Measurements from ENCODE around the gene IFITM2. TPM values are rescaled to one million over a fixed set of nuclear protein-coding genes. Genes with fewer than 3 reads are reported as not detected.
A peak's percentile ranks its signal among the peaks of the same experiment; 100 is the strongest.
"Not testable (repeated sequence)": the region's sequence is repeated elsewhere in the genome, so short reads cannot be mapped to it uniquely, and the experiment has no call there.

IFITM2 gene
- total RNA-seq, 4 donors from 2014 or later: 25.6 to 84.1 (median 45.1) TPM

DNA sequence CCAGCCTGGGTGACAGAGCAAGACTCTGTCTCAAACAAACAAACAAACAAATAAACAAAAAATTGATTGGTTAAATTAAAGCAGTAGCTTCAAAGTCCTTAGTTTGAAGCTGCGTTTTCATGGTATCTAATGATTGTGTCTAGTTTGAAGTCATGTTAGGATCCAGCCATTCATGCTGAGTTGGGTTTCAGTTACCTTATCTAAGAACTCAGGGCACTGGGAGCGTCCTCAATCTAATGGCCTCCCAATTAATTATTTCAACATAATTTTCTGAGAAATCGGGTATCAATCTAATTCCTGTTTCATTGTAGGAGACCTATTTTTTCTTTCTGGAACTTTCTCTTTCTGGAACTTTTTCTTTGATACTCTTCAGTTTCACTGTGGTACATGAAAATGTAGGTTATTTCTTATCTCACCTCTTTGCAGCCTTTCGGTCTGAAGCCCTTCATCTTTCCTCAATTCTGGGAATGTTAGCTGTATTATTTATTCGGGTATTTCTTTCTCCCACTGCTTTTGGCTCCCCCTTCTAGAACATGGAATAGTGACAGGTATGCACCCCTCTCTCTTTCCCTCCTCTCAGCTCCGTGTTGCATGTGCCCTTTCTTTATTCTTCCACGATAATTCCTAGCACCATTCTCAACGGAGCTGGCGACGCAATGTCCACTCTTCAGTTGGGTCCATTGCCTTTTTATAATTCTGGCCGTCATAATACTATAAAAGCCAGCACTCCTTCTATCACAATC lies 37.4 kb downstream of the IFITM2 start:
- 94% methylated on average over 11 of the region's 11 CpGs for WGBS
- DNase-seq (ENCODE audit: low spot score in 2 of 2): no peak
- no peaks in the 10 kb centered on the region for H3K36me3 ChIP-seq
- no peak overlapping the region for H3K27ac ChIP-seq
- H3K4me3 ChIP-seq: no peak overlapping the region
- no peaks in the 10 kb centered on the region for H3K9me3 ChIP-seq
- no peaks in the 10 kb centered on the region for H3K27me3 ChIP-seq
- TF ChIP-seq POLR2A (IDR thresholded peaks at IDR 0.05) (no peak), CTCF (IDR thresholded peaks at IDR 0.05) (no peak), EP300 (IDR thresholded peaks at IDR 0.05) (no peak), POLR2AphosphoS5 (IDR thresholded peaks at IDR 0.05) (no peak)
- peaks cover 8% of the 10 kb centered on the region for H3K4me1 ChIP-seq

- DNase-seq (ENCODE audit: low spot score in 2 of 2): no peak
These were observed 38.9 kb downstream of the IFITM2 start for GRCh38 chr11:346529-346928.

DNA sequence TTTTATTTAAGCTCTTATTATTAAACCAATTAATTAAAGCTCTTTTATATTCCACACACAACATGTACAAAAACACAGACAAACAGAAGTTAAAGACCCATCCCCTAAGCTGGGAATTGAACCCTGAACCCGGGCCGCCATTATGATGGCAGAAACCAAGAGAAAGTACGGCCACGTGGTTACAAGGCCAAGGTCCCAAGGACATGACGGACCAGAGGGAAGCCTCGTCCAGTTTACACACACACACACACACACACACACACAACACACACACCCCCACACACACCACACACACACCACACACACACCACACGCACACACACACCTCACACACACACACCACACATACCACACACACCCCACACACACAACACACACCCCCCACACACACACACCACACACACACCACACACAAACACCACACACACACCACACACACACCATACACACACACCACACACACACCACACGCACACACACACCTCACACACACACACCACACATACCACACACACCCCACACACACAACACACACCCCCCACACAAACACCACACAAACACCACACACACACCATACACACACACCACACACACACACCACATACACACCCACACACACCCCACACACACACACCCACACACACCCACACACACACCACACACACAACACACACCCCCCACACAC lies 41.8 kb downstream of the IFITM2 start:
- H3K4me3 ChIP-seq, H3K27me3 ChIP-seq, H3K27ac ChIP-seq, H3K36me3 ChIP-seq, H3K9me3 ChIP-seq: not testable (repeated sequence)
- H3K4me1 ChIP-seq: peaks cover 36% of the 10 kb centered on the region
- 93% methylated on average over 8 of the region's 8 CpGs for WGBS
- peak in 1 of 2 donors; percentile 12 for DNase-seq (ENCODE audit: low spot score in 2 of 2)

More at GRCh38 chr11:346529-346928, 38.9 kb downstream of the IFITM2 start:
- Histone ChIP-seq H3K36me3 (no peaks in the 10 kb centered on the region), H3K27me3 (no peaks in the 10 kb centered on the region), H3K4me1 (peaks cover 22% of the 10 kb centered on the region), H3K27ac (no peak overlapping the region), H3K4me3 (no peak overlapping the region), H3K9me3 (no peaks in the 10 kb centered on the region)
- TF ChIP-seq POLR2A (IDR thresholded peaks at IDR 0.05): no peak
- TF ChIP-seq EP300 (IDR thresholded peaks at IDR 0.05): no peak
- no peak for TF ChIP-seq CTCF (IDR thresholded peaks at IDR 0.05)
- TF ChIP-seq POLR2AphosphoS5 (IDR thresholded peaks at IDR 0.05): no peak
- WGBS: 81% methylated on average over 3 of the region's 3 CpGs

- DNase-seq (ENCODE audit: low spot score in 2 of 2): peak in 1 of 2 donors; percentile 40
- H3K27me3 ChIP-seq: not testable (repeated sequence)
These were observed 42.6 kb downstream of the IFITM2 start for GRCh38 chr11:350033-350722.

GRCh38 chr11:350723-351255 lies 43.2 kb downstream of the IFITM2 start:
- DNase-seq (ENCODE audit: low spot score in 2 of 2): peak in 1 of 2 donors; percentile 69
- H3K36me3 ChIP-seq: no peaks in the 10 kb centered on the region
- H3K9me3 ChIP-seq: no peaks in the 10 kb centered on the region
- peaks cover 45% of the 10 kb centered on the region for H3K4me1 ChIP-seq
- no peak overlapping the region for H3K4me3 ChIP-seq
- WGBS: 35% methylated on average over 13 of the region's 18 CpGs
- H3K27me3 ChIP-seq: no peaks in the 10 kb centered on the region
- H3K27ac ChIP-seq: peak overlapping the region; percentile 5
- TF ChIP-seq POLR2AphosphoS5 (IDR thresholded peaks at IDR 0.05) (no peak), CTCF (IDR thresholded peaks at IDR 0.05) (no peak), EP300 (IDR thresholded peaks at IDR 0.05) (no peak), POLR2A (IDR thresholded peaks at IDR 0.05) (no peak)

More at GRCh38 chr11:350033-350722, 42.6 kb downstream of the IFITM2 start:
- not testable (repeated sequence) for H3K9me3 ChIP-seq, H3K36me3 ChIP-seq, H3K4me3 ChIP-seq
- H3K4me1 ChIP-seq: peaks cover 38% of the 10 kb centered on the region
- WGBS: 60% methylated on average over 12 of the region's 16 CpGs
- peak overlapping the region; percentile 5 for H3K27ac ChIP-seq

DNA sequence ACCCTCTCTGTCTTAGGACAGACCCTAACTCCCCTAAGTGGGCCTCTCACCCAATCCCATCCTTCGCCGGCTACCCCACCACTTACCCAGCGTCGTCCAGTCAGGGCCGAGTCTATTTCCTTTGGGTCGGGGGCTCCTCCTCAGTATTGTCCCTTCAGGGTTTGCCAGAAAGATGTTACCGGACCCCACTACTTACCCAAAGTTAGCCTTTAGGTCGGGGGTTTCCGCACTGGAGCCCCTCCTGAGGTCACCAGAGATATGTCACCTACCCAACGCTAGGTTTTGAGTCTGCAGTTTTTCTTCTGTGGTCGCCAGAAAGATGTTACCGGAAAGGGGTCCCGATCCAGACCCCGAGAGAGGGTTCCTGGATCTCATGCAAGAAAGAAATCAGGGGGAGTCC lies 43.8 kb downstream of the IFITM2 start:
- Histone ChIP-seq H3K4me3 (no peak overlapping the region), H3K36me3 (no peaks in the 10 kb centered on the region), H3K4me1 (peaks cover 46% of the 10 kb centered on the region), H3K27me3 (no peaks in the 10 kb centered on the region), H3K27ac (peak overlapping the region; percentile 5), H3K9me3 (no peaks in the 10 kb centered on the region)
- TF ChIP-seq CTCF (IDR thresholded peaks at IDR 0.05) (no peak), EP300 (IDR thresholded peaks at IDR 0.05) (no peak), POLR2AphosphoS5 (IDR thresholded peaks at IDR 0.05) (no peak), POLR2A (IDR thresholded peaks at IDR 0.05) (no peak)
- WGBS: 97% methylated on average over 14 of the region's 14 CpGs
- DNase-seq (ENCODE audit: low spot score in 2 of 2): peak in 1 of 2 donors; percentile 72
